Fibroblast of mammary gland (primary cell): ENCODE results near the gene DIP2A.

Experiments
- DNase-seq: peaks from one replicate; pipeline ENCODE4 v3.0.0-alpha.2; 2010; ENCODE audit warnings: low read depth
- H3K4me3 ChIP-seq: 2 replicates; pipeline ENCODE4 v1.5.1; 2011; ENCODE audit warnings: low read depth, mild to moderate bottlenecking, low read length, moderate library complexity; ENCODE audit not compliant: control insufficient read depth
- CTCF ChIP-seq: conservative IDR thresholded peaks from 2 replicates; pipeline ENCODE4 v1.5.1; 2011; ENCODE audit warnings: low read depth, low read length, inconsistent platforms; ENCODE audit not compliant: control insufficient read depth, insufficient read depth

The DIP2A gene

GRCh38 chr21:46458315-46459023 lies at the start of gene DIP2A:
DIP2A (plus strand) TSS chr21:46458891; CDS start chr21:46459132, 241 bp downstream.
- peak; percentile 95 for DNase-seq
- peak within 1 kb of the TSS; percentile 75 for H3K4me3 ChIP-seq
- no peak for TF ChIP-seq CTCF

GRCh38 chr21:46409641-46410406 lies 48.9 kb upstream of the DIP2A start:
- H3K4me3 ChIP-seq = no peak overlapping the region
- DNase-seq = no peak
- no peak for TF ChIP-seq CTCF

- TF ChIP-seq CTCF = no peak
- DNase-seq = no peak
- H3K4me3 ChIP-seq = no peak overlapping the region
Observed at GRCh38 chr21:46410516-46410915, 48.2 kb upstream of the DIP2A start.

- no peak overlapping the region for H3K4me3 ChIP-seq
- no peak for DNase-seq
- TF ChIP-seq CTCF = no peak
Observed at GRCh38 chr21:46411236-46411635, 47.5 kb upstream of the DIP2A start.

- no peak for DNase-seq
- no peak for TF ChIP-seq CTCF
- no peak overlapping the region for H3K4me3 ChIP-seq
Observed at GRCh38 chr21:46411691-46412090, 47.0 kb upstream of the DIP2A start.

- no peak for DNase-seq
- H3K4me3 ChIP-seq = no peak overlapping the region
- TF ChIP-seq CTCF = no peak
Observed at GRCh38 chr21:46412521-46413364, 45.9 kb upstream of the DIP2A start.
